ENCODE results near the gene KLHDC2.

- TF ChIP-seq GATA2 (IDR thresholded peaks at IDR 0.05; ENCODE audit: low read depth, low read length) (no peak), GATA3 (IDR thresholded peaks at IDR 0.05; ENCODE audit: low read depth, low read length) (no peak)
Measured at GRCh38 chr14:49770212-49770817, 2.4 kb downstream of the KLHDC2 start.
